ENCODE data around the gene EGLN2. TPM values are rescaled to one million over a fixed set of nuclear protein-coding genes. Genes with fewer than 3 reads are reported as not detected.
"Not testable (repeated sequence)": the region's sequence is repeated elsewhere in the genome, so short reads cannot be mapped to it uniquely, and the experiment has no call there.

The EGLN2 gene
- total RNA-seq, 1 donor from 2014 or later, result 99.9 TPM

GRCh38 chr19:40777937-40778705 lies 20.9 kb upstream of the EGLN2 start, which contains the start of gene RAB4B:
Gene RAB4B, plus strand, starts transcription at chr19:40778247. Its CDS starts 129 bp downstream, at chr19:40778376.
- peak within 1 kb of the TSS; percentile 61 for H3K4me3 ChIP-seq (ENCODE audit: low read depth, low read length)
- TF ChIP-seq CTCF (IDR thresholded peaks at IDR 0.05; ENCODE audit: insufficient read depth, low read length, poor library complexity, severe bottlenecking), result no peak
- peak; percentile 99 for DNase-seq (ENCODE audit: low read depth)
- no peaks in the 10 kb centered on the region for H3K36me3 ChIP-seq (ENCODE audit: control insufficient read depth, insufficient read depth, low read length)
- H3K27me3 ChIP-seq (ENCODE audit: control insufficient read depth, insufficient read depth, low read length), result no peaks in the 10 kb centered on the region

GRCh38 chr19:40778706-40779284 lies 20.2 kb upstream of the EGLN2 start:
- no peak for TF ChIP-seq CTCF (IDR thresholded peaks at IDR 0.05; ENCODE audit: insufficient read depth, low read length, poor library complexity, severe bottlenecking)
- peak overlapping the region; percentile 61 for H3K4me3 ChIP-seq (ENCODE audit: low read depth, low read length)
- no peaks in the 10 kb centered on the region for H3K27me3 ChIP-seq (ENCODE audit: control insufficient read depth, insufficient read depth, low read length)
- no peak for DNase-seq (ENCODE audit: low read depth)
- H3K36me3 ChIP-seq (ENCODE audit: control insufficient read depth, insufficient read depth, low read length), result no peaks in the 10 kb centered on the region

- DNase-seq (ENCODE audit: low read depth), result no peak
- Histone ChIP-seq H3K27me3 (ENCODE audit: control insufficient read depth, insufficient read depth, low read length) (no peaks in the 10 kb centered on the region), H3K4me3 (ENCODE audit: low read depth, low read length) (no peak overlapping the region), H3K36me3 (ENCODE audit: control insufficient read depth, insufficient read depth, low read length) (no peaks in the 10 kb centered on the region)
- TF ChIP-seq CTCF (IDR thresholded peaks at IDR 0.05; ENCODE audit: insufficient read depth, low read length, poor library complexity, severe bottlenecking), result no peak
Observed at GRCh38 chr19:40780582-40780981, 18.4 kb upstream of the EGLN2 start.

GRCh38 chr19:40781140-40781539 lies 17.9 kb upstream of the EGLN2 start:
- H3K4me3 ChIP-seq (ENCODE audit: low read depth, low read length), result no peak overlapping the region
- no peak for TF ChIP-seq CTCF (IDR thresholded peaks at IDR 0.05; ENCODE audit: insufficient read depth, low read length, poor library complexity, severe bottlenecking)
- DNase-seq (ENCODE audit: low read depth), result no peak
- no peaks in the 10 kb centered on the region for H3K36me3 ChIP-seq (ENCODE audit: control insufficient read depth, insufficient read depth, low read length)
- H3K27me3 ChIP-seq (ENCODE audit: control insufficient read depth, insufficient read depth, low read length), result no peaks in the 10 kb centered on the region

- Histone ChIP-seq H3K36me3 (ENCODE audit: control insufficient read depth, insufficient read depth, low read length) (no peaks in the 10 kb centered on the region), H3K4me3 (ENCODE audit: low read depth, low read length) (no peak overlapping the region), H3K27me3 (ENCODE audit: control insufficient read depth, insufficient read depth, low read length) (no peaks in the 10 kb centered on the region)
- no peak for TF ChIP-seq CTCF (IDR thresholded peaks at IDR 0.05; ENCODE audit: insufficient read depth, low read length, poor library complexity, severe bottlenecking)
- no peak for DNase-seq (ENCODE audit: low read depth)
Observed at GRCh38 chr19:40783711-40784110, 15.3 kb upstream of the EGLN2 start.

- H3K27me3 ChIP-seq (ENCODE audit: control insufficient read depth, insufficient read depth, low read length); DNase-seq (ENCODE audit: low read depth); H3K4me3 ChIP-seq (ENCODE audit: low read depth, low read length); H3K36me3 ChIP-seq (ENCODE audit: control insufficient read depth, insufficient read depth, low read length): not testable (repeated sequence)
Observed at GRCh38 chr19:40784146-40784545, 14.8 kb upstream of the EGLN2 start.
